H1 (cell line): ENCODE measurements around the gene ASB16. TPM values are rescaled to one million over a fixed set of nuclear protein-coding genes. Genes with fewer than 3 reads are reported as not detected.

ENCODE experiments used
- CHD7 ChIP-seq: fragments of 300-600 bp; sonication (generic); IDR thresholded peaks from 2 replicates; pipeline ENCODE4 v1.7.1; 2012; ENCODE audit warnings: low read length, moderate library complexity, mild to moderate bottlenecking, inconsistent platforms; ENCODE audit not compliant: insufficient replicate concordance
- EZH2 ChIP-seq: fragments of 200-600 bp; sonication (generic); IDR thresholded peaks from 2 replicates; pipeline ENCODE4 v1.7.1; 2012; ENCODE audit warnings: low read depth, mild to moderate bottlenecking, moderate library complexity, low read length, inconsistent platforms; ENCODE audit not compliant: severe bottlenecking
- polyA plus RNA-seq, 7 experiments: library from polyadenylated mRNA; depleted of rRNA in 3 of 7; stranded (reverse) in 5 of 7; unstranded in 2 of 7; fragments of >200 nt in 5 of 7; fragments of 200-250 nt in 2 of 7; gene quantifications; 1 replicate in 5 of 7; 2 replicates in 1 of 7; 4 replicates in 1 of 7; pipeline versions ENCODE4 v1.2.1 to v1.2.3, GENCODE V29; 2011 to 2013; ENCODE audit warnings: missing spikeins in 2 of 7, mixed read lengths in 2 of 7
- total RNA-seq: library from RNA; stranded (reverse); fragmentation: NEBNext Ultra II Directional; extraction: Animal tissue kit (Norgen Biotek cat#: 25700); gene quantifications from 2 replicates; pipeline ENCODE4 v1.2.1, GENCODE V29; 2021

Gene ASB16
- total and polyA plus RNA-seq, 2 of the 8 experiments (the other 6 are each of a cell fraction or from before 2014, with no cell fraction given) = 0.05 TPM; not detected in 1

- no peak for TF ChIP-seq CHD7
- TF ChIP-seq EZH2 = no peak
Observed at GRCh38 chr17:44170135-44170498, 387 bp upstream of the ASB16 start (continued).
